Fibroblast of skin of left biceps (primary cell): ENCODE results near the gene WNT3A.
"Not testable (repeated sequence)": the region's sequence is repeated elsewhere in the genome, so short reads cannot be mapped to it uniquely, and the experiment has no call there.

Experiments used
- DNase-seq, 2 experiments: peaks; one replicate each; pipeline ENCODE4 v3.0.0-alpha.2; 2013; ENCODE audit warnings: low read depth in 2 of 2

Gene WNT3A, protein sequence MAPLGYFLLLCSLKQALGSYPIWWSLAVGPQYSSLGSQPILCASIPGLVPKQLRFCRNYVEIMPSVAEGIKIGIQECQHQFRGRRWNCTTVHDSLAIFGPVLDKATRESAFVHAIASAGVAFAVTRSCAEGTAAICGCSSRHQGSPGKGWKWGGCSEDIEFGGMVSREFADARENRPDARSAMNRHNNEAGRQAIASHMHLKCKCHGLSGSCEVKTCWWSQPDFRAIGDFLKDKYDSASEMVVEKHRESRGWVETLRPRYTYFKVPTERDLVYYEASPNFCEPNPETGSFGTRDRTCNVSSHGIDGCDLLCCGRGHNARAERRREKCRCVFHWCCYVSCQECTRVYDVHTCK

DNA sequence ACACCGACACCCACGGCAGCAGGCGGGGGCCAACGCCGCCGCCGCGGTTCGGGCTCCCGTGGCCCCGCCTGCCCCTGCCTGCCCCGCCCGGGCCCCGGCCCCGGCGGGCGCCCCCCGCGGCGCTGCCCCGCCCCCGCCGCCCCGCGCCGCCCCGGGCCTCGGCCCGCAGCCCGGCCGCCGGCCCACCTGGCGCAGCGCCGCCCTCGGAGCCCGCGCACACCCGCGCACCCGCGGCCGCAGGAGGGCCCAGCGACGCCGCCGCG, at the start of gene WNT3A:
WNT3A (plus strand) TSS at position 213 of the 263 bp plus-strand sequence. CDS start 131 bp downstream, outside the sequence.
- no peak for DNase-seq

DNA sequence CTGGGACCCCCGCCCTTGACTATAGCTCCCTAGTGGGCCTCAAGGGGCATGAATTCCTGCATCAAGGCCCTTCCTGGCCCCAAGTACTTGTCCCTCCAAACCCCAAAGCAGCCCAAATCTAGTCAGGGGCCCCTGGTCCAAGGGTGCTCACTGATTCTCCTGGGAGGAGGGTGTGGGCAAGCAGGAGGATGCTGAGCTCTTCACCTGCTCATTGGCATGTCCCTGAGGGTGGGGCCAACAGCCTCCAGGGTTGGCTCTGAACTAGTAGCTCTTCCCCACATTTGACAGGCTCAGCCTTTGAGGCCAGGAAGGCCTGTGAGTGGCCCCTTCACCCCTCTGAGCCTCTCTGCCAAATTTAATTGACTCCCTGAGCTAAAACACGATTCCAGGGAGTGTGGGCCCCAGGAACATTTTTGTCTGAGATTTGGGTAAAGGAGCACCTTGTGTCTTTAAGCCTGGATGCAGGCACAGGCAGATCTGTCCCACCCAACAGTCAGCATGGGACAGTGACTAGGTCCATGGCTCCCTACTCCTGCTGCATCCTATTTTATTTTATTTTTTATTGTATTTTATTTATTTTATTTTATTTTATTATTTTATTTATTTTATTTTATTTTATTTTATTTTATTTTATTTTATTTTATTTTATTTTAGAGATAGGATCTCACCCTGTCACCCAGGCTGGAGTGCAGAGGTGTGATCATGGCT, 48.0 kb upstream of the WNT3A start:
- no peak for DNase-seq

DNA sequence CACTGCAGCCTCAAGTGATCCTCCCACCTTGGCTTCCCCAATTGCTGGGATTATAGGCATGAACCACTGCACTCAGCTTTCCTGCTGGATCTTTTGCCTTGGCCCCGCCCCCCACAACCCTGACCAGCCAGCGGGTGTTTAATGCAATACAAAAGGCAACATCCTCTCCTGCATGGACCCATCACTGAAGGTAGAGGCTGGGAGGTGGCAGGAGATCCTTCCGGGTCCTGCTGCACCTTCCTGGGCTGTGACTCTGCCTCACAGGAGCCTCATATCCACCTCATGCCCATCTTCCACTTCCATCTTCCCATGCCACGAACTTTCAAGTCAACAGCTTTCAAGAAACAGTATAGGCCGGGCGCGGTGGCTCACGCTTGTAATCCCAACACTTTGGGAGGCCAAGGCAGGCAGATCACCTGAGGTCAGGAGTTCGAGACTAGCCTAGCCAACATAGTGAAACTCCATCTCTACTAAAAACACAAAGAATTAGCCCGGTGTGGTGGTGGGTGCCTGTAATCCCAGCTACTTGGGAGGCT, 47.4 kb upstream of the WNT3A start:
- no peak for DNase-seq

DNA sequence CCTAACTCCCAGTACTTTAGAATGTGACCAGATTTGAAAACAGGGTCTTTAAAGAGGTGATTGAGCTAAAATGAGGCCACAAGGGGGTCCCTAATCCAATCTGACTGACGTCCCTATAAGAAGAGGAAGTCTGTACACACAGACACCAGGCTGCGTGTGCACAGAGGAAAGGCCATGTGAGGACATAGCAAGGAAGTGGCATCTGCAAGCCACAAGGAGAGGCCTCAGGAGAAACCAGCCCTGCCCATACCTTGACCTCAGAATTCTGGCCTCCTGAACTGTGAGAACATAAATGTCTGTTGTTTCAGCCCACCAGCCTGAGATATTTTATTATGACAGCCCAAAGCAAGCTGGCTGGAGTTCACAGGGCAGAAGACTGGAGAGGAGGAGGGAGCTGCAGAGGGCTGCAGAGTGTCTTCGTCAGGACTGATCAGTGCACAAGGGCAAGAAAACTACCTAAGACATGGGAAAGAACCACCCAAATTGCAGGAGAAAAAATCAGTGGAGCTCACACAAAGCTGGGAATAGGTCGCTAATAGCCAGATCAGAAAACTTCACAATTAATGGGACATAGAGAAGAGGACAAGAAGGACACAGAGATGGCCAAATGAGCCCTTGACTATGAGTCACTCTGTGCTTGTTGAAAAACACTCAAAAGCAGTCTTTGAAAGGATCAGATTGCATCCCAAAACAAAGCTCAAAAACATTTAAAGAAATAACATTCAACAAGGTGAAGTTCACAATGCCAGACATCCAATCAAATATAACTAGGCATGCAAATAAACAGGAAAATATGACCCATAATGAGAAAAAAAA, 44.9 kb upstream of the WNT3A start:
- DNase-seq, result no peak

DNA sequence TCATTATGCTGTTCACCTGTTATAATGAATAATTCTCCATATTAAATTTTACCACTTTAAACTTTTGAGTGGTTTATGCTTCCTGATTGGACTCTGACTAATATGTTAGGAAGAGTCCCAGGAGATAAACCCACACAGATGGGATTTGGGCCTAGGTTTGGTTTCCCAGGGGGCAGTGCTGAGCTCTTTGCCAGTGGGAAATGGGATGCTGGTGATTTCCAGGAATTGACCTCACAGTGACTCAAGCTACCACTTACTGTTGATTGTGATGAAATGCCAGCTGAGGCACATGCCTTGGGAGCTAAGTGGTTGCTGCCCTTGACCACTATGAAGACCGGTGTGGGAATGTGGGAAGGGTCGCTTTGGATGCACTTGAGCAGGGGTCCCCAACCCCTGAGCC, 40.1 kb upstream of the WNT3A start:
- DNase-seq, result not testable (repeated sequence)

DNA sequence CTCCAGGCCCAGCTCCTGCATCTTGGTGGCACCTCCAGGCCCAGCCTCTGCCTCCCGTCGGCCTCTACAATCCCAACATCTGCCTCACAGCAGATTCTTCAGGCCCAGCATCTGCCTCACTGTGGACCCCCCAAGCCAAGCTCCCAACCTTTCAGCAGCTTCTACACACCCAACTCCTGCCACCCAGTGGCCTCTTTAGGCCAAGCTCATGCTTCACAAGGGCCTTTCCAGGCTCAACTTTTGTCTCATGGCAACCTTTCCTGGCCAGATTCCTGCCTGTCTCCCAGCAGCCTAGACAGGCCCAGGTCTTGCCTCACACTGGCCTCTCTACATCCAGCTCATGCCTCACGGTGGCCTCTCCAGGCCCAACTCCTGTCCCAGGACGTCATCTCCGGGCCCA, 39.0 kb upstream of the WNT3A start:
- DNase-seq, result not testable (repeated sequence)

DNA sequence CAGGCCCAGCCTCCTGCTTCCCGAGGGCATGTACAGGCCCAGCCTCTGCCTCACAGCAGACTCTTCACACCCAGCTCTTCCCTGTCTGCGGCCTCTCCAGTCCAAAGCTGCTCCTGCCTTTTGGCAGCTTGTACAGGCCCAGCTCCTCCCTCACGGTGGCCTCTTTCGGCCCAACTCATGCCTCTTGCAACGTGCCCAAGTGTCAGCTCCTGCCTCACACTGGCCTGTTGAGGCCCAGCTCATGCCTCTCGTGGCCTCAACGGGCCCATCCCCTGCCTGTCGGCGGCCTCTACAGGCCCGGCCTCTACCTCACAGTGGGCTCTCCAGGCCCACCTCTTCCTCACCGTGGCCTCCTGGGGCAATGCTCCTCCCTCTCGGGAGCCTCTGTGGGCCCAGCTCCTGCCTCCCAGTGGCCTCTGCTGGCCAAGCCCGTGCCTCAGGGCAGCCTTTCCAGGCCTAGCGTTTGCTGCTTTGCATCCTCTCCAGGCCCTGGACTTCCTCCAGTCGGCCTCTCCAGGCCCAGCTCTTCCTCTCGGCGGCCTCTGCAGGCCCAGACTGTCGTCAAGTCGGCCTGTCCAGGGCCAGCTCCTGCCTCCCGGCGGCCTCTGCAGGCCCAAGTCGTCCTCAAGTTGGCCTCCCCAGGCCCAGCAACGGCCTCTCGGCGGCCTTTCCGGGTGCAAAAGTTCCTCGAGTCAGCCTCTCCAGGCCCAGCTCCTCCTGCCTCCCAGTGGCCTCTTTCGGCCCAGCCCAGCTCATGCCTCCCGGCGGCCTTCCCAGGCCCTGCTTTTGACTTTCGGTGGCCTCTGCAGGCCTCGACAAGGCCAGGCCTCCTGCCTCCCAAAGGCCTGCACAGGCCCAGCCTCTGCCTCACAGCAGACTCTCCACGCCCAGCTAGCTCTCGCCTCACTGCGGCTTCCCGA, 36.5 kb upstream of the WNT3A start:
- not testable (repeated sequence) for DNase-seq

DNA sequence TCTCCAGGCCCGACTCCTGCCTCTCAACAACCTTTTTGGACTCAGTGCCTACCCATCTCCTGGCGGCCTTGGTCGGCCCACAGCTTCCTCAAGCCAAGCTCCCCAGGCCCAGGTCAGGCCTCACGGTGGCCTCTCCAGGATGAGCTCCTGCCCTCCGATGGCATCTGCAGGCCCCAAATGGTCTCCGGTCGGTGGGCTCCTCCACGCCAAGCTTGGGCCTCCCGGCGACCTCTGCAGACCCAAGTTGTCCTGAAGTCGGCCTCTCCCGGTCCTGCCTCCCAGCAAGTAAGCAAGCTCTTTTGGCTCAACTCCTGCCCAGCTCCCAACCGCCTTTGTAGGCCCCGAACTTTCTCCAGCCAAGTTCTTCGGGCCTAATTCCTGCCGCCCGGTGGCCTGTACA, 35.6 kb upstream of the WNT3A start:
- DNase-seq, result not testable (repeated sequence)

DNA sequence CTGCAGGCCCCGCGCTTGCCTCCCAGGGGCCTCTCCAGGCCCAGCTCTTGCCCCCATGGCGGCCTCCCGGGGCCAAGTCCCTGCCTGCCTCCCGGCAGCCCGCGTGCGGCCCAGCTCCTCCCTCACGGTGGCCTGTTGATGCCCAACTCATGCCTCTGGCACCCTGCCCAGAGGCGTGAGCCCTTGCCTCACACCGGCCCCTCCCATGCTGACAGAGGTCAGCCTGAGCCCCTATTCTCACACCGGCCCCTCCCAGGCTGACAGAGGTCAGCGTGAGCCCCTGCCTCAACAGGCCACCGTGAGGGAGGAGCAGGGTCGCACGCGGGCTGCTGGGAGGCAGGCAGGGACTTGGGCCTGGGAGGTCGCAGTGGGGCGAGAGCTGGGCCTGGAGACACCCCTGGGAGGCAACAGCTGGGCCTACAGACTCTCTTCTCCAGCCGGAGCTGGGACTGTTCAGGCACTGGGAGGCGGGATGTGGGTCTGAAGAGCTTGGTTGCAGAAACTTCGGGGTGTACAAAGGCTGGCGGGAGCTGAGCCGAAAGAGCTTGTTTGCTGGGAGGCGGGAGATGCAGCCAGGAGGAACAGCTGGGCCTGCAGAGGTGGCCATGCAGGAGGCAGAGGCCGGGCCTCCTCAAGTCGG, 35.0 kb upstream of the WNT3A start:
- DNase-seq, result not testable (repeated sequence)

DNA sequence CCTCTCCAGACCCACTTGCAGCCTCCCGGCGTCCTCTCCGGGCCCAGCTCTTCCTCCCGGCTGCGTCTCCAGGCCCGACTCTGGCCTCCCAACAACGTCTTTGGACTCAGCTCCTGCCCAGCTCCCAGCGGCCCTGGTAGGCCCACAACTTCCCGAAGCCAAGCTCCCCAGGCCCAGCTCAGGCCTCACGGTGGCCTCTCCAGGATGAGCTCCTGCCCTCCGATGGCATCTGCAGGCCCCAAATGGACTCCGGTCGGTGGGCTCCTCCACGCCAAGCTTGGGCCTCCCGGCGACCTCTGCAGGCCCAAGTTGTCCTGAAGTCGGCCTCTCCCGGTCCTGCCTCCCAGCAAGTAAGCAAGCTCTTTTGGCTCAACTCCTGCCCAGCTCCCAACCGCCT, 34.5 kb upstream of the WNT3A start:
- not testable (repeated sequence) for DNase-seq

DNA sequence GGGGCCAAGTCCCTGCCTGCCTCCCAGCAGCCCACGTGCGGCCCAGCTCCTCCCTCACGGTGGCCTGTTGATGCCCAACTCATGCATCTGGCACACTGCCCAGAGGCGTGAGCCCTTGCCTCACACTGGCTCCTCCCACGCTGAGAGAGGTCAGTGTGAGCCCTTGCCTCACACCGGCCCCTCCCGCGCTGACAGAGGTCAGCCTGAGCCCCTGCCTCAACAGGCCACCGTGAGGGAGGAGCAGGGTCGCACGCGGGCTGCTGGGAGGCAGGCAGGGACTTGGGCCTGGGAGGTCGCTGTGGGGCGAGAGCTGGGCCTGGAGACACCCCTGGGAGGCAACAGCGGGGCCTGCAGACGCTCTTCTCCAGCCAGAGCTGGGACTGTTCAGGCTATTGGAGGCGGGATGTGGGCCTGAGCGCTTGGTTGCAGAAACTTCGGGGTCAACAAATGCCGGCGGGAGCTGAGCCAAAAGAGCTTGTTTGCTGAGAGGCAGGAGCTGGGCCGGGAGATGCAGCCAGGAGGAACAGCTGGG, 33.9 kb upstream of the WNT3A start:
- DNase-seq, result not testable (repeated sequence)

DNA sequence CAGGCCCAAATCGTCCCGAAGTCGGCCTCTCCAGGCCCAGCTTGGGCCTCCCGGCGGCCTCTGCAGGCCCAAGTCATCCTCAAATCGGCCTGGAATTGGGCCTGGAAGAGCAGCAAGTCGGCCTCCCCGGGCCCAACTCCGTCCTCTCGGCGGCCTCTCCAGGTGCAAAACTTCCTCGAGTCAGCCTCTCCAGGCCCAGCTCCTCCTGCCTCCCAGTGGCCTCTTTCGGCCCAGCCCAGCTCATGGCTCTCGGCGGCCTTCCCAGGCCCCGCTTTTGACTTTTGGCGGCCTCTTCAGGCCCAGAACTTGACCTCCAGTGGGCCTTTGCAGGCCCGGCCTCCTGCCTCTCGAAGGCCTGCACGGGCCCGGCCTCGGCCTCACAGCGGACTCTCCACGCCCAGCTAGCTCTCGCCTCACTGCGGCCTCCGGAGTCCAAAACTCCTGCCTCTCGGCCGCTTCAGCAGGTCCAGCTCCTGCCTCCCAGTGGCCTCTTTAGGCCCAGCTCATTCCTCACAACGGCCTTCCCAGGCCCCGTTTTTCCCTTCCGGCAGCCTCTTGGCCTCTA, 33.0 kb upstream of the WNT3A start:
- not testable (repeated sequence) for DNase-seq

DNA sequence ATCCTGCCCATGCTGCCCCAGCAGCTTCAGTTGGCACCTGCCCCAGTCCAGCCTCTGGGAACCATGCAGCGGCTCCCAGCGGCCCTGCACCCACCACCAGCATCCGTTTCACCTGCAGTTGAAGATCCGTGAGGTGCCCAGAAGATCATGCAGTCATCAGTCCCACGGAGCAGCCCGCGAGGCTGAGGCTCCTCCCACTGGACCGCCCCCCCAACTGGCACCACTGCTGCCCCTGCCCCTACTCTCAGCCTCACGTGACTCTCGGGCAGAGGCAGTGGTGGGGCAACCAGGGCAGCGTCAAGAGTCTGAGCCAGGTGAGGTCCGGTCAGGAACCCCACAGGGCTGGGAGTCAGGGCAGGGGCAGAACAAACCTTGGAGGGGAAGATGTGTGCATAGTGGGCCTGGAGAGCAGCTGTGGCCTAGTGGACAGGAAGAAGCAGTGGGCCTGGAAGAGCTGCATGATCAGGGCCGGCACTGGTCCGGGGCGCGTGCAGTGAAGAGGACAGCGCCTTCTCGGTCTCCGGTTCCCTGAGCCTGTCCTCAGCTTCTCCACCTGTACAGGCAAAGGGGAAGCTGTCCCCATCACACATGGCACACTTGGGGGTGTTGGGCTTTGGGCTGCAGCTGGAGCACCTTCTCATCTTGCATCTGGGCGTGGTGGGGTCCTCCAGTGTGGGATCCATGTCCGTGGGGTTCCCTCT, 31.1 kb upstream of the WNT3A start:
- not testable (repeated sequence) for DNase-seq

DNA sequence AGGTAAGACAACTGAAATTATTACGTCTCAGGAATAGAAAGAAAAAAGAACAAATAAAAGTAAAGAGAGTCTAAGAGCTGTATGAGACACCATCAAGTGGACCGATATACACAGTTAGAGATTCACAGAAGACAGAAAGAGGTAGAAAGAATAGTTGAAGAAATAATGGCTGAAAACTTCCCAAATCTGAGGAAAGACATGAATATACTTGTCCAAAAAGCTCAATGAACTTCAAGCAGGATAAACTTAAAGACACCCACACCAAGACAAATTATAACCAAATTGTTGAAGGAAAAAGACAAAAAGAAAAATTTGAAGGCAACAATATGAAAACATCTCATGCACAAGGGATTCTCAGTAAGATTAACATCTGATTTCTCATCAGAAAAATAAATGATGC, 19.6 kb upstream of the WNT3A start:
- DNase-seq, result no peak

DNA sequence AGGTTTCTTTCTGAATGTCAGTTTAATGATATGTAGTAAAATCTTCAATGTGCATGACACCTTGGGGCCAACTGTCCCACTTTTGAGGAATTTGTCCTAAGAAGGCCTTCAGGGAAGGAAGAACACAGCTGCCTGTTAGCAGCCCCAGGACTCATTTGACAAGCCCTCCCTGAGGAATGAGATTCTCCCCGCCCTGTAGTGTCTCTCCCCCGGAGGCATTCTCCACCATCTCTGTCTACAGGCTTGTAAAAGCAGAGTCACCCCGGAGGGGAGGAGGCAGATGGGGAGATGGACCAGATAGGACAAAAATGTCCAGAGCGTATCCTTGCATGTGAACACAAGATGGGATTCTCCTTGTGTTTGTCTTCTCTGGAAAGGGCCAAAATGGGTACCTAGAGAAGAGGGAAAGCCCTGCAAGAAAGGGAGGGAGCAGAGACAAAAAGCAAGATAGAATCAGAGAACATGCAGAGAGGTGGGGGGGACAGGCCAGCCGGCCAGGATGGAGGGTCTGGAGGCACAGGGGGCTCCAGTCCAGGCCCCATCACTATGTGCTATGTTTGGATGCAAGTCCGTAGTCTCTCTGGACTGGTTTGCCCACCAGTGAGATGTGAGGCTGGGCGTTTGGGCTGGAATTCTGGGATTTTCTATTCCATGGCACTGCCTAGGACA, 12.0 kb upstream of the WNT3A start:
- DNase-seq, result no peak

DNA sequence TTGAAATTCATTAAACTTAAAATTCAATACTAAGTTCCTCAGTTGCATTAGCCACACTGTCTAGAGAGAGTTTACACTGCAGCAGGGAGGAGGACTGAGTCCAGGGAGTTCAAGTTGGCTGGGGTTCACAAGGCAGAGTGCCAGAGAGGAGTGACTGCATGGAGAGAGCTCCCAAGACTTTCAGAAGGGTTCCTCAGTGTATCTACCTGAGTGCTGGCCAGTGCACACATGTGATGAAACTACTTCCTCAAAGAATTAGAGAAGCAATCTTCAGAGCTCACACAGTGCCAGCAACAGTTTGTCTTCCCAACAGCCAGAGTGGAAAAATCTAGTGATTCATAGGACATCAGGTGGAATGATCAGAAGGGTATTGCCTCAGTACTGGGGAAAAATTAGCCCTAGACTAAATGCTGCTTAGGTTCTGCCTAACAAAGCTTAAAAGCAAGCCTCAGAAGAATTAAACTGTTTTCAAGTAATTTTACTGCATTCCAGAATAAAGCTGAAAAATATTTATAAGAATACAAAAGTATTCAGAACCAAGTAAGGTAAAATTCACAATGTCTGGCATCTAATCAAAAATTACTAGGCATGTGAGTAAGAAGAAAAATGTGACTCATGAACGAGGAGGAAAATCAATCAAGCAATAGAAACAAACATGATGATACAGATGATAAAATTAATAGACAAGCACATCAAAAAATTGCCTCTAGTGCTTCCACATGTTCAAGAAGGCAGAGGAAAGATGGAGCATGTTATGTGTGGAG, 10.4 kb upstream of the WNT3A start:
- no peak for DNase-seq

DNA sequence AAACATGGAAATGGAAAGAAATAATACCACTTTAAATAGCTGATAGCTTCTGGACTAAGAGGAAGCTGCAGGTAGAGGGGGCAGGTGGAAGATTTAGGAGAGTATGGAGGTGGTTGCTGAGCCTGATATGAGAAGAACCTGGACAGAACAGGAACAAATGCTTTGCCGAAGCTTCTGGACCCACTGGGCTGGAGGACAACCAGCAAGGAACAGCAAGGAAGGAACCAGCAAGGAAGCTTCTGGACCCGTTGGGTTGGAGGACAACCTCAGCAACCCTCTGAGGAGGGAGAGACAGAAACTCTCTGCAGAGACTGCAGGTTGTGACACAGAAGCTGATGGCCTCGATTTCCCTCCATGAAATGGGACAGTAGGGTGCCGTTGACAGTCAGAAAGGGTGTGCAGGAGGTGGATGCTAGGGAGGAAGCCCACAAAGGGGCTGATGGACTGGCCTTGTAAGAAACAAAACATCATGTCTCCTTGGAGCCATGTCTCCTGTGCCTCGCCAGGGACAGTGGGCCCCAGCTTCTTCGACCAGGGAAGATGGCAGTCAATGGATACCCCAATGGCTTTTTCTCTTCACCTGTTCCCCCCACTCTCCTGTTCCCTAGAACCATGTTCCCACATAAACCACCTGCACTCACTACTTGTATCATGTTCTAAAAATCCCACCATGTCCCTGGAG, 8.3 kb upstream of the WNT3A start:
- no peak for DNase-seq
